Heart right ventricle (tissue), 16 donors: ENCODE data around the gene TRIM15. TPM values are rescaled to one million over a fixed set of nuclear protein-coding genes. Genes with fewer than 3 reads are reported as not detected.

Source experiments
- ATAC-seq, 8 donors: fragments of 200-7000 bp; cut with Tn5 transposase; one replicate each; pipeline ENCODE4 v1.9.1; 2020; ENCODE audit warnings: mild to moderate bottlenecking in 8 of 8, moderate library complexity in 8 of 8, moderate number of reproducible peaks in 1 of 8
- DNase-seq, 2 donors: peaks; one replicate each; pipeline ENCODE4 v3.0.0-alpha.2; 2020
- H3K27ac ChIP-seq, 10 donors: fragments of 200-600 bp; sonication (generic) in 2 of 10; one replicate each; pipeline versions ENCODE4 v1.5.0 to v1.8.0; 2020 to 2022; ENCODE audit warnings: mild to moderate bottlenecking in 3 of 10
- H3K27me3 ChIP-seq, 7 donors: fragments of 200-600 bp; one replicate each; pipeline ENCODE4 v1.8.0; 2021 to 2022; ENCODE audit warnings: mild to moderate bottlenecking in 2 of 7
- H3K36me3 ChIP-seq, 9 donors: fragments of 200-600 bp; sonication (generic) in 1 of 9; one replicate each; pipeline versions ENCODE4 v1.5.0 to v1.8.0; 2020 to 2022; ENCODE audit warnings: mild to moderate bottlenecking in 2 of 9
- H3K4me1 ChIP-seq, 9 donors: fragments of 200-600 bp; sonication (generic) in 1 of 9; one replicate each; pipeline versions ENCODE4 v1.5.0 to v1.8.0; 2020 to 2022; ENCODE audit warnings: mild to moderate bottlenecking in 4 of 9
- H3K4me3 ChIP-seq, 10 donors: fragments of 200-600 bp; sonication (generic) in 2 of 10; one replicate each; pipeline versions ENCODE4 v1.5.0 to v1.8.0; 2020 to 2022; ENCODE audit warnings: mild to moderate bottlenecking in 7 of 10, moderate library complexity in 2 of 10
- H3K9me3 ChIP-seq, 11 donors: fragments of 200-600 bp in 10 of 11; sonication (generic) in 2 of 11; one replicate each; pipeline versions ENCODE4 v1.5.0 to v1.8.0; 2013 to 2022; ENCODE audit warnings: mild to moderate bottlenecking in 2 of 11, control low read depth in 1 of 11, moderate library complexity in 1 of 11
- CTCF ChIP-seq, 9 donors: fragments of 200-600 bp; sonication (generic) in 2 of 9; IDR thresholded peaks; one replicate each; pipeline versions ENCODE4 v1.5.0 to v1.8.0; 2021 to 2022; ENCODE audit warnings: antibody characterized with exemption in 9 of 9, mild to moderate bottlenecking in 5 of 9, moderate library complexity in 1 of 9
- WGBS, 2 donors: extraction: QIAGEN DNeasy Blood & Tissue Kit; methylation state at CpG; one replicate each; pipeline ENCODE4 v1.1.7; 2013; ENCODE audit warnings: inconsistent platforms in 1 of 2; 5-methylcytosine and 5-hydroxymethylcytosine counted together
- intact Hi-C, 10 donors: fragments of 100-400 bp; cut with DNase I; formaldehyde crosslinking; loops; one replicate each; pipeline versions ENCODE4 v1.11.1 to v1.14.2; 2022
- polyA plus RNA-seq, 2 donors: library from polyadenylated mRNA; stranded (reverse); fragments of 200-250 nt; gene quantifications; one replicate each; pipeline ENCODE4 v1.2.3, GENCODE V29; 2013
- total RNA-seq, 10 donors: library from RNA; stranded (reverse); fragmentation: NEBNext Ultra II Directional in 3 of 10; extraction: Animal tissue kit (Norgen Biotek cat#: 25700) in 3 of 10; gene quantifications; one replicate each; pipeline versions ENCODE4 v1.2.1 to v1.2.4, GENCODE V29; 2021 to 2023
- donor health status: Arrhythmogenic right ventricular cardiomyopathy.
- donor health status: ischemic (EF 13 %, LVEDD 7.1; RV severe dilation, severe dysfunction).
- donor health status: healthy with polysubstance abuse.
- donor health status: DM: no; HTN: yes; CAD: no.
- donor health status: DM: no; HTN: no; CAD: no.
- donor health status: ischemic (EF 25% LVEDD 6.9; RV normal size, moderate dysfunction).
- donor health status: ischemic (EF 25% LVEDD 5.7; RV mildly dilated, moderate dysfunction).
- donor health status: healthy.
- donor health status: DM: yes; HTN: yes; CAD: no.
- donor health status: Ischemic cardiomyopathy.
- donor health status: ischemic (EF 35%, LVEDD 5.7; RV mildly dilated, moderate dysfunction).
- donor health status: nonischemic (EF 11% LVEDD 7.7; RV severe dilation, severe dysfunction).
- donor health status: DM: yes; HTN: yes; CAD: no.
- donor health status: PGD.
- donor health status: ischemic (EF 29% LVEDD 5.4; RV normal size, mild dysfunction).
- donor health status: nonischemic (EF 23%, LVEDD 6.1; RV moderate dilation, normal function).

Gene TRIM15
- total and polyA plus RNA-seq, 12 donors, result not detected

GRCh38 chr6:30157581-30157980 is 5.8 kb upstream of the TRIM15 start:
- Histone ChIP-seq H3K4me3 (no peak overlapping the region), H3K4me1 (peaks cover 0 to 24% (median 5%) of the 10 kb centered on the region in 9 donors), H3K27ac (no peak overlapping the region), H3K9me3 (no peaks in the 10 kb centered on the region), H3K36me3 (no peaks in the 10 kb centered on the region), H3K27me3 (peaks cover 0 to 20% (median 0%) of the 10 kb centered on the region in 7 donors)
- intact Hi-C loops, result no loop called here
- no peak for DNase-seq
- ATAC-seq, result no peak
- no peak for TF ChIP-seq CTCF (IDR thresholded peaks at IDR 0.05)

GRCh38 chr6:30157999-30158398 is 5.3 kb upstream of the TRIM15 start:
- DNase-seq (no peak), ATAC-seq (no peak)
- Histone ChIP-seq H3K4me3 (no peak overlapping the region), H3K27me3 (peaks cover 0 to 22% (median 0%) of the 10 kb centered on the region in 7 donors), H3K9me3 (no peaks in the 10 kb centered on the region), H3K27ac (no peak overlapping the region), H3K4me1 (peaks cover 0 to 24% (median 5%) of the 10 kb centered on the region in 9 donors), H3K36me3 (no peaks in the 10 kb centered on the region)
- 86 to 92% methylated on average over 2 of the region's 2 CpGs for WGBS, 2 donors
- intact Hi-C loops, result no loop called here
- no peak for TF ChIP-seq CTCF (IDR thresholded peaks at IDR 0.05)

GRCh38 chr6:30158475-30159040 is 4.8 kb upstream of the TRIM15 start:
- Histone ChIP-seq H3K4me3 (no peak overlapping the region), H3K27ac (no peak overlapping the region), H3K9me3 (no peaks in the 10 kb centered on the region), H3K36me3 (no peaks in the 10 kb centered on the region), H3K27me3 (peaks cover 0 to 27% (median 3%) of the 10 kb centered on the region in 7 donors), H3K4me1 (peaks cover 0 to 29% (median 5%) of the 10 kb centered on the region in 9 donors)
- DNase-seq (no peak), ATAC-seq (no peak)
- intact Hi-C loops, result no loop called here
- 70 to 72% methylated on average over 3 of the region's 3 CpGs for WGBS, 2 donors
- TF ChIP-seq CTCF (IDR thresholded peaks at IDR 0.05), result no peak

GRCh38 chr6:30160008-30160784 is 3.1 kb upstream of the TRIM15 start:
- ATAC-seq, result no peak
- WGBS, 2 donors, result 87 to 88% methylated on average over 17 of the region's 17 CpGs
- Histone ChIP-seq H3K27ac (no peak overlapping the region), H3K9me3 (no peaks in the 10 kb centered on the region), H3K4me1 (peaks cover 0 to 29% (median 5%) of the 10 kb centered on the region in 9 donors), H3K27me3 (peaks cover 0 to 30% (median 7%) of the 10 kb centered on the region in 7 donors), H3K36me3 (no peaks in the 10 kb centered on the region), H3K4me3 (no peak overlapping the region)
- DNase-seq, result no peak
- TF ChIP-seq CTCF (IDR thresholded peaks at IDR 0.05), result no peak
- intact Hi-C loops, result no loop called here
